Kidney (tissue), 14 donors: ENCODE measurements around the gene HCN4. TPM values are rescaled to one million over a fixed set of nuclear protein-coding genes. Genes with fewer than 3 reads are reported as not detected.

Experiments
- DNase-seq, 5 donors: peaks; one replicate each; pipeline ENCODE4 v3.0.0-alpha.2; 2013 to 2020
- FAIRE-seq: peaks from 2 replicates; lab custom pipeline; 2012; peaks lifted over from hg19 to GRCh38; lab: Jason Lieb, UNC
- H3K27ac ChIP-seq, 2 donors: one replicate each; pipeline ENCODE4 v1.7.0; 2013; ENCODE audit warnings: low read depth in 2 of 2, low read length in 2 of 2, inconsistent platforms in 1 of 2
- H3K27me3 ChIP-seq: one replicate; pipeline ENCODE4 v1.7.1; 2013; ENCODE audit warnings: low read length, inconsistent platforms; ENCODE audit not compliant: control insufficient read depth, insufficient read depth
- H3K36me3 ChIP-seq, 3 donors: one replicate each; pipeline versions ENCODE4 v1.7.0 to v1.7.1; 2013; ENCODE audit warnings: low read length in 3 of 3, control low read depth in 1 of 3, inconsistent platforms in 1 of 3; ENCODE audit not compliant: insufficient read depth in 3 of 3, control insufficient read depth in 2 of 3
- H3K4me1 ChIP-seq, 3 donors: one replicate each; pipeline versions ENCODE4 v1.7.0 to v1.7.1; 2013; ENCODE audit warnings: low read length in 3 of 3, inconsistent platforms in 1 of 3, low read depth in 1 of 3; ENCODE audit not compliant: control insufficient read depth in 2 of 3, insufficient read depth in 2 of 3
- H3K4me3 ChIP-seq, 3 donors: one replicate each; pipeline versions ENCODE4 v1.7.0 to v1.8.1; 2013; ENCODE audit warnings: low read length in 3 of 3, control low read depth in 1 of 3, inconsistent platforms in 1 of 3
- H3K9ac ChIP-seq, 3 donors: one replicate each; pipeline versions ENCODE4 v1.7.0 to v1.7.1; 2013; ENCODE audit warnings: low read length in 3 of 3, control low read depth in 1 of 3, inconsistent platforms in 1 of 3
- H3K9me3 ChIP-seq, 3 donors: one replicate each; pipeline versions ENCODE4 v1.7.0 to v1.7.1; 2013; ENCODE audit warnings: low read length in 3 of 3, control low read depth in 1 of 3, inconsistent platforms in 1 of 3; ENCODE audit not compliant: control insufficient read depth in 2 of 3, insufficient read depth in 1 of 3
- intact Hi-C: fragments of 100-400 bp; cut with DNase I; formaldehyde crosslinking; loops from one replicate; pipeline ENCODE4 v1.11.1; 2022
- polyA plus RNA-seq: library from polyadenylated mRNA; stranded (reverse); fragments of 350-450 nt; fragmentation: Illumina TruSeq; extraction: RNeasy Lipid Tissue Mini Kit (QIAGEN cat#74804); gene quantifications from one replicate; pipeline ENCODE4 v1.2.3, GENCODE V29; 2014; ENCODE audit warnings: low read depth, low replicate concordance; ENCODE audit not compliant: insufficient read depth
- total RNA-seq: library from RNA; stranded (reverse); fragmentation: NEBNext Ultra II Directional; extraction: Animal tissue kit (Norgen Biotek cat#: 25700); gene quantifications from one replicate; pipeline ENCODE4 v1.2.1, GENCODE V29; 2021
- TF ChIP-seq, protein P1 (sequence below): IDR thresholded peaks from 3 replicates; pipeline ENCODE4 v1.5.1; 2012; ENCODE audit warnings: mild to moderate bottlenecking, moderate library complexity, borderline replicate concordance; ENCODE audit not compliant: insufficient read depth; ENCODE audit errors: extremely low read depth
- donor health status: control.
- donor health status: control.
- donor health status: control.
- donor health status: control.
- donor health status: control.
- donor health status: DM: yes; HTN: yes; CAD: no.
- donor health status: Normal renal cell carcinoma (clear cell type).

HCN4 gene
- total and polyA plus RNA-seq, 2 donors from 2014 or later = 0.15 to 0.50 TPM

DNA sequence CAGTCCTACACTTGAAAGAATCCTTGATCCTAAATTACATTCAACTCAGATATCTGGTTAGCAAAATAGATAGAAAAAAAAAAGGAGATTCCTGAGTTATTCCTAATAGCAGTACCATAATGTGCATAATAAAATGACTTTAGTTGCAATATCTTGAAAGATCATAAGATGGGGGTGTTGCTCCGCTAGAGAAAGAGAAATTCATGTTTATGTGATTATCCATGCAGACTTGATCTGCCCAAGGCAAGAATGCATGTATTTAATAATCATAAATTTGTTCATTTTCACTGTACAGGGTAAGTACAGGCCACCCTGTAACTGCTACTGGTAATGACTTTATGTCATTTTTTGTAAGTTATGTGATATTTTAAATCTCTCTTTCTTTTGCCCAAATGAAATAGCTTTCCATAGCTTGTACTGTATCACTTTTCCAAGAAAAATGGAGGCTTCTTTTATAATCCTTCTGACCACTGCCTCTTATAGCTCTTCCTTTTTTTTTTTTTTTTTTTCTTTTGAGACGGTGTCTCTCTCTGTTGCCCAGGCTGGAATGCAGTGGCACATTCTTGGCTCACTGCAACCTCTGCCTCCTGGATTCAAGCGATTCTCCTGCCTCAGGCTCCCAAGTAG, 84.6 kb downstream of the HCN4 start:
- Histone ChIP-seq H3K36me3 (peaks cover 3 to 29% (median 17%) of the 10 kb centered on the region in 3 donors), H3K9me3 (no peaks in the 10 kb centered on the region), H3K27me3 (no peaks in the 10 kb centered on the region), H3K4me3 (no peak overlapping the region), H3K27ac (no peak overlapping the region), H3K9ac (no peak overlapping the region), H3K4me1 (no peaks in the 10 kb centered on the region)
- FAIRE-seq (no peak), DNase-seq (peak in 1 of 5 donors; percentile 45)
- intact Hi-C loops = no loop called here
- TF ChIP-seq, protein P1, sequence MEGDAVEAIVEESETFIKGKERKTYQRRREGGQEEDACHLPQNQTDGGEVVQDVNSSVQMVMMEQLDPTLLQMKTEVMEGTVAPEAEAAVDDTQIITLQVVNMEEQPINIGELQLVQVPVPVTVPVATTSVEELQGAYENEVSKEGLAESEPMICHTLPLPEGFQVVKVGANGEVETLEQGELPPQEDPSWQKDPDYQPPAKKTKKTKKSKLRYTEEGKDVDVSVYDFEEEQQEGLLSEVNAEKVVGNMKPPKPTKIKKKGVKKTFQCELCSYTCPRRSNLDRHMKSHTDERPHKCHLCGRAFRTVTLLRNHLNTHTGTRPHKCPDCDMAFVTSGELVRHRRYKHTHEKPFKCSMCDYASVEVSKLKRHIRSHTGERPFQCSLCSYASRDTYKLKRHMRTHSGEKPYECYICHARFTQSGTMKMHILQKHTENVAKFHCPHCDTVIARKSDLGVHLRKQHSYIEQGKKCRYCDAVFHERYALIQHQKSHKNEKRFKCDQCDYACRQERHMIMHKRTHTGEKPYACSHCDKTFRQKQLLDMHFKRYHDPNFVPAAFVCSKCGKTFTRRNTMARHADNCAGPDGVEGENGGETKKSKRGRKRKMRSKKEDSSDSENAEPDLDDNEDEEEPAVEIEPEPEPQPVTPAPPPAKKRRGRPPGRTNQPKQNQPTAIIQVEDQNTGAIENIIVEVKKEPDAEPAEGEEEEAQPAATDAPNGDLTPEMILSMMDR = no peak

DNA sequence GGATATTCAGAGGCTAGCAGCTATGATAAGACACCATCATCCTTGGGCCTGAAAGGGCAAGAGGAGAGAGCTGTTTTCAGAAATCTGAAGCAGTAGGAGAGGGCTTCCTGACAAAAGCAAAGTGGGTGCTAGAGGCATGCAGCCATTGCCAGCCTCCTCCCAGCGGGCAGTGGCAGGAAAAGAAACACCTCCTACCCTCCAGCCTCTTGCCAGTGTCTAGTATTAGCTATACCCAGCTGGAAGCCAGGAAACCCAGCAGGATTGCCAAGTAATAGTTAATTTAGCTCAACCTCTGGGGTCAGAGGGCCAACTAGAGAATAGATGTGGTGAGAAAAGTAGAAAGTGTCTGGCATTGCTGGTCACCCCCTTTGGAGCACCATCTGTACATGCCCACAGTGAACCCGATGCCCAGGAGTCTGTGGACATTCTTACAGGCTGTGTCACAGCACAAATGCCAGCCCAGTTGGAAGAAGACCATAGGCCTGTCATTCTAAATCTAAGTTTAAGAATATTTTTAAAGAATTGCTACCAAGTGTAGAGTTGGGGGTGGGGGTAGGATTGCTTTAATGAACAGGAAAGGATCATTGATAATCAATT, 85.3 kb downstream of the HCN4 start:
- no peak overlapping the region for H3K27ac ChIP-seq
- TF ChIP-seq, protein P1 = no peak
- FAIRE-seq = no peak
- DNase-seq = no peak
- no peak overlapping the region for H3K9ac ChIP-seq
- H3K9me3 ChIP-seq = no peaks in the 10 kb centered on the region
- no peaks in the 10 kb centered on the region for H3K27me3 ChIP-seq
- peaks cover 3 to 22% (median 10%) of the 10 kb centered on the region in 3 donors for H3K36me3 ChIP-seq
- no peaks in the 10 kb centered on the region for H3K4me1 ChIP-seq
- intact Hi-C loops = no loop called here
- H3K4me3 ChIP-seq = no peak overlapping the region

DNA sequence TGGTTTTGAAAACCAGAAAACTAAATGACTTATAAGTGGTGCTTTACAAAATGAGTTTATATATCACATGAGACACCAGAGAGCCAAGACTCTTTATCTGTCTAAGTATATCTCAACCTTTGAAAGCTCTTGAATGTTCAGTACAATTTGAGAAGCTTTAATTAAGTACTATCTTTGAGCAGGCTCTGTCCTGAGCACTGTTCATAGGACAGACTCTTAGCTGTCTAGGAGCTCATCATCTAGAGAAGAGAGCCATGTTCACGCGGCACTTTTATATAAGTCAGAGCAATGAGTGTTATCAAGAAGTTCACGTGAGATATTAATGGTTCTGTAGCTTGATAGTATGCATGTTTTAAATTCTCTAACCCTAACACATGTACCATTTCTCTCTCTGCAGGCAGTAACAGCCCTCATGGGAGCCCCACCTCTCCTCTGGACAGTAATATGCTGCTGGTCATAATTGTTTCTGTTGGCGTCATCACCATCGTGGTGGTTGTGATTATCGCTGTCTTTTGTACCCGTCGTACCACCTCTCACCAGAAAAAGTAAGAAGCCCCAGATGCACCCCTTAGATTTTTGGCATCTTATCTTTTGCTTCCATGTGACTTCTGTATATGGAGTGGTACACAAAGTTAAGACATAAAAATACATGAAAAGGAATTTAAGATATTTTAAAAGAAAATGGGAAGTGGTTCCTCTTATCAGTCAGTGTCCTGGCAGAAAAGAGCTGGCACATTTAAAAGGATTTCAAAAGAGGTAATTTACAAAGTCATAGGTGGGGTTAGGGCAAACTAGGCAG, 86.0 kb downstream of the HCN4 start:
- intact Hi-C loops = no loop called here
- FAIRE-seq (no peak), DNase-seq (no peak)
- Histone ChIP-seq H3K9ac (no peak overlapping the region), H3K4me3 (no peak overlapping the region), H3K9me3 (no peaks in the 10 kb centered on the region), H3K27me3 (no peaks in the 10 kb centered on the region), H3K36me3 (peaks cover 3 to 22% (median 10%) of the 10 kb centered on the region in 3 donors), H3K4me1 (no peaks in the 10 kb centered on the region), H3K27ac (no peak overlapping the region)
- TF ChIP-seq, protein P1 = no peak
